ENCODE measurements around the gene RNF167. TPM values are rescaled to one million over a fixed set of nuclear protein-coding genes. Genes with fewer than 3 reads are reported as not detected.

The RNF167 gene
- total and polyA plus RNA-seq, 2 donors from 2014 or later, result 95.0 to 188 TPM

DNA sequence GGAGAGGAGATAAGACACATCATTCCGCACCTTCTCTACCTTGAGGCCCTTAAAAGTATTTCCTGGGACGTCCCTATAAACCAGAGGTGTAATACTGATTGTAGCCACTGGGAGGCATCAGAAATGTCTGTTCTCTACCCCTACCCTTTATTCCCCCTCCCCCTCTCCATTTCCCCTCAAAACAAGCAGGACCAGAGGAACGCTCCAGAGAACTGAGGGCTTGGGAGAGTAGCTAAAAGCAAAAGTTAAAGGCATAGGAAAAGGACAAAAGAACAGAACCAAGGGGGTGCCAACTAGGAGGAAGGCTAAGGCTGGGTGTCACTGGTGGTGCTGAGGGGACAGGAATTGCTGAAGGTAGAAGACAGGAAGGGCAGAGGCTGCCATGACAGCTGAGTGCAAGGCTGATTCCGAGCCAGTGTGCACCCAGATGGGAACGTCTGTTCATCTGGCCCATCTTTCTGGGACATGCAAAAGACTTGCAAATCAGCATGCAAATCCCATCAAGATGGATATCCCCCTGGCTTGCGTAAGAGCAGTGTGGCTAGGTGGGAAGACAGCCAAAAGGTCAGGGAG, 40.7 kb downstream of the RNF167 start:
- Histone ChIP-seq H3K27ac (ENCODE audit: low read depth in 2 of 2, low read length in 2 of 2) (no peak overlapping the region), H3K27me3 (ENCODE audit: control insufficient read depth, insufficient read depth, low read length) (no peaks in the 10 kb centered on the region), H3K36me3 (ENCODE audit: control insufficient read depth in 2 of 3, insufficient read depth in 3 of 3, low read length in 3 of 3) (peaks cover 0 to 43% (median 28%) of the 10 kb centered on the region in 3 donors), H3K4me1 (ENCODE audit: control insufficient read depth in 2 of 3, insufficient read depth in 2 of 3, low read depth in 1 of 3, low read length in 3 of 3) (peaks cover 0 to 5% (median 0%) of the 10 kb centered on the region in 3 donors), H3K4me3 (ENCODE audit: low read length in 3 of 3) (no peak overlapping the region), H3K9ac (ENCODE audit: low read length in 3 of 3) (no peak overlapping the region), H3K9me3 (ENCODE audit: control insufficient read depth in 2 of 3, insufficient read depth in 1 of 3, low read length in 3 of 3) (no peaks in the 10 kb centered on the region)
- peak; percentile 69 for TF ChIP-seq CTCF (IDR thresholded peaks at IDR 0.05; ENCODE audit: borderline replicate concordance, extremely low read depth, insufficient read depth)
- DNase-seq, result peak in 4 of 5 donors; percentile 22 to 92 (median 74)
- FAIRE-seq, result no peak
- intact Hi-C loops (cut with DNase I), result no loop called here

- intact Hi-C loops (cut with DNase I), result no loop called here
- H3K36me3 ChIP-seq (ENCODE audit: control insufficient read depth in 2 of 3, insufficient read depth in 3 of 3, low read length in 3 of 3), result peaks cover 0 to 34% (median 26%) of the 10 kb centered on the region in 3 donors
- FAIRE-seq (no peak), DNase-seq (peak in 1 of 5 donors; percentile 30)
- H3K9me3 ChIP-seq (ENCODE audit: control insufficient read depth in 2 of 3, insufficient read depth in 1 of 3, low read length in 3 of 3), result no peaks in the 10 kb centered on the region
- H3K4me1 ChIP-seq (ENCODE audit: control insufficient read depth in 2 of 3, insufficient read depth in 2 of 3, low read depth in 1 of 3, low read length in 3 of 3), result peaks cover 0 to 12% (median 7%) of the 10 kb centered on the region in 3 donors
- H3K9ac ChIP-seq (ENCODE audit: low read length in 3 of 3), result no peak overlapping the region
- no peaks in the 10 kb centered on the region for H3K27me3 ChIP-seq (ENCODE audit: control insufficient read depth, insufficient read depth, low read length)
- no peak for TF ChIP-seq CTCF (IDR thresholded peaks at IDR 0.05; ENCODE audit: borderline replicate concordance, extremely low read depth, insufficient read depth)
- H3K27ac ChIP-seq (ENCODE audit: low read depth in 2 of 2, low read length in 2 of 2), result no peak overlapping the region
- no peak overlapping the region for H3K4me3 ChIP-seq (ENCODE audit: low read length in 3 of 3)
Measured at GRCh38 chr17:4982305-4982704, 42.2 kb downstream of the RNF167 start.

- DNase-seq (peak in 2 of 5 donors; percentile 27 to 62), FAIRE-seq (no peak)
- H3K4me3 ChIP-seq (ENCODE audit: low read length in 3 of 3), result peak overlapping the region; percentile 73 to 75 (median 74)
- H3K4me1 ChIP-seq (ENCODE audit: control insufficient read depth in 2 of 3, insufficient read depth in 2 of 3, low read depth in 1 of 3, low read length in 3 of 3), result peaks cover 4 to 17% (median 8%) of the 10 kb centered on the region in 3 donors
- H3K27ac ChIP-seq (ENCODE audit: low read depth in 2 of 2, low read length in 2 of 2), result peak overlapping the region; percentile 94 to 96
- H3K9ac ChIP-seq (ENCODE audit: low read length in 3 of 3), result peak overlapping the region in 2 of 3 donors; percentile 74 to 86
- no peaks in the 10 kb centered on the region for H3K27me3 ChIP-seq (ENCODE audit: control insufficient read depth, insufficient read depth, low read length)
- peaks cover 0 to 11% (median 10%) of the 10 kb centered on the region in 3 donors for H3K36me3 ChIP-seq (ENCODE audit: control insufficient read depth in 2 of 3, insufficient read depth in 3 of 3, low read length in 3 of 3)
- intact Hi-C loops (cut with DNase I), result no loop called here
- no peaks in the 10 kb centered on the region for H3K9me3 ChIP-seq (ENCODE audit: control insufficient read depth in 2 of 3, insufficient read depth in 1 of 3, low read length in 3 of 3)
- no peak for TF ChIP-seq CTCF (IDR thresholded peaks at IDR 0.05; ENCODE audit: borderline replicate concordance, extremely low read depth, insufficient read depth)
Measured at GRCh38 chr17:4986403-4986802, 46.3 kb downstream of the RNF167 start.

Measured in kidney (tissue), 14 donors.